ENCODE results near the gene ZRANB1. TPM values are rescaled to one million over a fixed set of nuclear protein-coding genes. Genes with fewer than 3 reads are reported as not detected.

ZRANB1 gene
- total and polyA plus RNA-seq, 2 of the 4 experiments (the other 2 are of a cell fraction), result 11.2 to 24.7 TPM

GRCh38 chr10:124974131-124974530 lies 32.2 kb downstream of the ZRANB1 start:
- in situ Hi-C loops (cut with MboI; ENCODE audit: low sequenced_read_pairs), result no loop called here
- no TSS peak for BruUV-seq (replicated peaks)
- no peak overlapping the region for H2BK20ac ChIP-seq (ENCODE audit: low read depth, low read length)
- peaks cover 50 to 77% of the 10 kb centered on the region in 2 experiments for H3K79me1 ChIP-seq (ENCODE audit: low read depth in 1 of 2, low read length in 2 of 2)
- H3K18ac ChIP-seq (ENCODE audit: low read depth, low read length), result no peak overlapping the region
- H3K4me3 ChIP-seq (ENCODE audit: insufficient read depth, low read depth, low read length), result no peak overlapping the region
- no peak overlapping the region for H3K23ac ChIP-seq (ENCODE audit: low read depth, low read length)
- peaks cover 31% of the 10 kb centered on the region for H3K36me3 ChIP-seq (ENCODE audit: control insufficient read depth, insufficient read depth, low read length)
- CTCF ChIA-PET, result no interaction called here
- dilution Hi-C loops (cut with HindIII; ENCODE audit: low sequenced_read_pairs, unreplicated experiment), result no loop called here
- WGBS, 2 experiments (ENCODE audit: extremely low coverage in 2 of 2, insufficient read length in 1 of 2), result 97% methylated on average over 4 of the region's 5 CpGs; no CpG with 5 or more reads in 1 of the 2 experiments
- no peaks in the 10 kb centered on the region for H3K27me3 ChIP-seq (ENCODE audit: control insufficient read depth, insufficient read depth, low read length)
- H3K4me1 ChIP-seq (ENCODE audit: control insufficient read depth, insufficient read depth, low read length), result peaks cover 10% of the 10 kb centered on the region
- H3K4me2 ChIP-seq (ENCODE audit: low read depth, low read length), result no peak overlapping the region
- TF ChIP-seq NFE2L2 (IDR thresholded peaks at IDR 0.05; ENCODE audit: low read depth, low read length), result no peak
- no peak for TF ChIP-seq ELK1 (IDR thresholded peaks at IDR 0.05; ENCODE audit: borderline replicate concordance, low read depth, low read length)
- TF ChIP-seq MAFK (IDR thresholded peaks at IDR 0.05; ENCODE audit: low read depth, low read length), result no peak
- TF ChIP-seq SMC3 (IDR thresholded peaks at IDR 0.05; ENCODE audit: low read depth, low read length), result no peak
- TF ChIP-seq FOS (IDR thresholded peaks at IDR 0.05; ENCODE audit: low read depth, low read length), result no peak
- TF ChIP-seq RAD21 (IDR thresholded peaks at IDR 0.05; ENCODE audit: low read length), result no peak
- no peak for TF ChIP-seq RFX5 (IDR thresholded peaks at IDR 0.05; ENCODE audit: low read depth, low read length)
- no peak for TF ChIP-seq CEBPB (IDR thresholded peaks at IDR 0.05; ENCODE audit: low read depth, low read length)
- no peak overlapping the region for H3K4ac ChIP-seq (ENCODE audit: low read depth, low read length)
- no peak overlapping the region for H2BK5ac ChIP-seq (ENCODE audit: low read depth, low read length, poor library complexity, severe bottlenecking)
- no peak overlapping the region for H2BK15ac ChIP-seq (ENCODE audit: low read depth, low read length)
- H4K5ac ChIP-seq (ENCODE audit: low read depth, low read length), result no peak overlapping the region
- intact Hi-C loops (cut with micrococcal nuclease), result no loop called here
- no peak overlapping the region for H2BK120ac ChIP-seq (ENCODE audit: low read depth, low read length)
- H3K9me1 ChIP-seq (ENCODE audit: insufficient read depth, low read length), result peaks cover 13% of the 10 kb centered on the region
- no peak overlapping the region for H4K8ac ChIP-seq (ENCODE audit: low read depth in 2 of 2, low read length in 2 of 2)
- no peak for ATAC-seq (ENCODE audit: low read depth)
- no peak overlapping the region for H3K14ac ChIP-seq (replicated peaks; ENCODE audit: low read depth, low read length)
- H3K27ac ChIP-seq (ENCODE audit: insufficient read depth, low read length), result no peak overlapping the region
- no peak overlapping the region for H3K9ac ChIP-seq (ENCODE audit: low read depth, low read length)
- POLR2A ChIA-PET (ENCODE audit: unreplicated experiment), result no interaction called here
- DNase-seq, result no peak
- no peak overlapping the region for H3K56ac ChIP-seq (ENCODE audit: extremely low read depth, insufficient read depth, low read length)
- H2AK9ac ChIP-seq (replicated peaks; ENCODE audit: low read depth, low read length, poor library complexity), result no peak overlapping the region
- H3K9me3 ChIP-seq (ENCODE audit: control insufficient read depth, insufficient read depth, low read length), result no peaks in the 10 kb centered on the region
- peaks cover 46% of the 10 kb centered on the region for H4K20me1 ChIP-seq (ENCODE audit: insufficient read depth, low read length)
- no peak overlapping the region for H2AK5ac ChIP-seq (ENCODE audit: low read depth, low read length)
- H2AFZ ChIP-seq (replicated peaks; ENCODE audit: low read length, poor library complexity), result no peak overlapping the region
- H4K91ac ChIP-seq (ENCODE audit: insufficient read depth, low read depth, low read length), result no peak overlapping the region

All from IMR-90 (cell line).